NT2/D1 (cell line): ENCODE measurements around the gene TRIM25.

Source experiments
- SUZ12 ChIP-seq: IDR thresholded peaks from 2 replicates; pipeline ENCODE4 v1.6.1; 2011; ENCODE audit not compliant: insufficient read length, insufficient read depth; ENCODE audit errors: extremely low read depth
- YY1 ChIP-seq: IDR thresholded peaks from 2 replicates; pipeline ENCODE4 v1.6.1; 2011; ENCODE audit not compliant: insufficient read length, insufficient read depth

GRCh38 chr17:56935461-56935860 lies 21.6 kb upstream of the TRIM25 start:
- no peak for TF ChIP-seq YY1
- no peak for TF ChIP-seq SUZ12
